Ovary (tissue), 9 donors: ENCODE results near the gene ITSN1. TPM values are rescaled to one million over a fixed set of nuclear protein-coding genes. Genes with fewer than 3 reads are reported as not detected.

Experiments used
- DNase-seq, 5 donors: peaks; one replicate each; pipeline ENCODE4 v3.0.0-alpha.2; 2019 to 2020
- H3K27ac ChIP-seq, 2 donors: fragments of 200-600 bp; one replicate each; pipeline versions ENCODE4 v1.5.1 to v1.8.0; 2019 to 2022
- H3K27me3 ChIP-seq: fragments of 200-600 bp; one replicate; pipeline ENCODE4 v1.8.0; 2022
- H3K36me3 ChIP-seq: fragments of 200-600 bp; sonication (generic); one replicate; pipeline ENCODE4 v1.5.1; 2019
- H3K4me1 ChIP-seq: one replicate; pipeline ENCODE4 v1.8.1; 2013; ENCODE audit warnings: mild to moderate bottlenecking, moderate library complexity; ENCODE audit not compliant: insufficient read depth
- H3K4me3 ChIP-seq: fragments of 200-600 bp; sonication (generic); one replicate; pipeline ENCODE4 v1.5.1; 2017
- H3K9me3 ChIP-seq, 2 donors: fragments of 200-600 bp in 1 of 2; sonication (generic) in 1 of 2; one replicate each; pipeline versions ENCODE4 v1.5.1 to v1.8.1; 2013 to 2019; ENCODE audit warnings: mild to moderate bottlenecking in 1 of 2, moderate library complexity in 1 of 2
- EP300 ChIP-seq: sonication (generic); formaldehyde crosslinking; IDR thresholded peaks from one replicate; pipeline ENCODE4 v1.6.1; 2017; ENCODE audit warnings: antibody characterized with exemption
- POLR2A ChIP-seq: fragments of 450-650 bp; IDR thresholded peaks from one replicate; pipeline ENCODE4 v1.6.1; 2017; ENCODE audit warnings: antibody characterized with exemption, mild to moderate bottlenecking, moderate library complexity
- WGBS, 3 donors: extraction: QIAGEN DNeasy Blood & Tissue Kit in 1 of 3; methylation state at CpG; one replicate each; pipeline versions ENCODE4 v1.1.5 to v1.1.7; 2013 to 2017; 5-methylcytosine and 5-hydroxymethylcytosine counted together
- intact Hi-C, 4 donors: fragments of 100-400 bp; cut with DNase I; formaldehyde crosslinking; loops; one replicate each; pipeline versions ENCODE4 v1.11.0 to v1.15.1; 2022 to 2023
- polyA plus RNA-seq, 2 donors: library from polyadenylated mRNA; stranded (reverse); fragments of 200-250 nt in 1 of 2; fragments of 350-450 nt in 1 of 2; fragmentation: Illumina TruSeq in 1 of 2; extraction: RNeasy Lipid Tissue Mini Kit (QIAGEN cat#74804) in 1 of 2; gene quantifications; one replicate each; pipeline ENCODE4 v1.2.3, GENCODE V29; 2013 to 2014
- total RNA-seq, 7 donors: library from RNA; depleted of rRNA in 2 of 7; stranded (reverse); fragments of >200 nt in 2 of 7; fragmentation: NEBNext Ultra II Directional in 3 of 7; extraction: Animal tissue kit (Norgen Biotek cat#: 25700) in 3 of 7; gene quantifications; one replicate each; pipeline versions ENCODE4 v1.1.0 to v1.2.4, GENCODE V29; 2016 to 2023
- TF ChIP-seq, protein P1 (sequence below), 3 donors: fragments of 450-650 bp in 2 of 3; fragments of 200-600 bp in 1 of 3; IDR thresholded peaks; one replicate each; pipeline versions ENCODE4 v1.5.1 to v1.8.0; 2016 to 2022; ENCODE audit warnings: antibody characterized with exemption in 3 of 3, mild to moderate bottlenecking in 1 of 3
- donor health status: DM: no; HTN: no; CAD: no; lungs with moderate emphysema.
- donor health status: DM: no; HTN: no; CAD: no.
- donor health status: Bipolar disorder and iron deficiency.
- donor health status: DM: yes; HTN: yes; CAD: no.
- donor health status: DM: no; HTN: no; CAD: no.
- donor health status: DM: yes; HTN: yes; CAD: no.

Gene ITSN1
- total and polyA plus RNA-seq, 9 donors = 22.6 to 61.3 (median 36.4) TPM

DNA sequence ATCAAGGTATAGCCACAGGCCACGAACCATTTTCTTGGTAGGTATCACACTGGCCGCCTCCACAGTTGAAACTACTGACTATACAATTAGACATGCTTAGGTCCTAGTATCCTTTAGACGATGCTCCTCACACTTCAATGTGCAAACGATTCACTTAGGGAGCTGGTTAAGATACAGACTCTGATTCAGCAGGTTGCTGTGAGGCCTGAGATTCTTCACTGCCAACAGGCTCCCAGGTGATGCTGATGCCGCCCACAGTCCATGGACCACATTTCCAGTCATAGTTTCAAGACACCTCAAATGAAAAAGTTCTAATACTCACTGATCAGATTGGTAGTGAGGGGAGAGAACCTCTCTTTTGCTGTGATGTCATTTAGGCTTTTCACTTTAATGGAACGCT, 266.5 kb downstream of the ITSN1 start:
- H3K9me3 ChIP-seq = no peaks in the 10 kb centered on the region
- TF ChIP-seq, protein P1, sequence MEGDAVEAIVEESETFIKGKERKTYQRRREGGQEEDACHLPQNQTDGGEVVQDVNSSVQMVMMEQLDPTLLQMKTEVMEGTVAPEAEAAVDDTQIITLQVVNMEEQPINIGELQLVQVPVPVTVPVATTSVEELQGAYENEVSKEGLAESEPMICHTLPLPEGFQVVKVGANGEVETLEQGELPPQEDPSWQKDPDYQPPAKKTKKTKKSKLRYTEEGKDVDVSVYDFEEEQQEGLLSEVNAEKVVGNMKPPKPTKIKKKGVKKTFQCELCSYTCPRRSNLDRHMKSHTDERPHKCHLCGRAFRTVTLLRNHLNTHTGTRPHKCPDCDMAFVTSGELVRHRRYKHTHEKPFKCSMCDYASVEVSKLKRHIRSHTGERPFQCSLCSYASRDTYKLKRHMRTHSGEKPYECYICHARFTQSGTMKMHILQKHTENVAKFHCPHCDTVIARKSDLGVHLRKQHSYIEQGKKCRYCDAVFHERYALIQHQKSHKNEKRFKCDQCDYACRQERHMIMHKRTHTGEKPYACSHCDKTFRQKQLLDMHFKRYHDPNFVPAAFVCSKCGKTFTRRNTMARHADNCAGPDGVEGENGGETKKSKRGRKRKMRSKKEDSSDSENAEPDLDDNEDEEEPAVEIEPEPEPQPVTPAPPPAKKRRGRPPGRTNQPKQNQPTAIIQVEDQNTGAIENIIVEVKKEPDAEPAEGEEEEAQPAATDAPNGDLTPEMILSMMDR (IDR thresholded peaks at IDR 0.05) = no peak
- no peak for TF ChIP-seq POLR2A
- no peak for TF ChIP-seq EP300
- H3K36me3 ChIP-seq = no peaks in the 10 kb centered on the region
- WGBS, 3 donors = 85 to 93% (median 90%) methylated on average over 6 of the region's 6 CpGs
- H3K27me3 ChIP-seq = no peaks in the 10 kb centered on the region
- H3K4me1 ChIP-seq = peaks cover 4% of the 10 kb centered on the region
- intact Hi-C loops = no loop called here
- no peak overlapping the region for H3K27ac ChIP-seq
- DNase-seq = no peak
- no peak overlapping the region for H3K4me3 ChIP-seq

DNA sequence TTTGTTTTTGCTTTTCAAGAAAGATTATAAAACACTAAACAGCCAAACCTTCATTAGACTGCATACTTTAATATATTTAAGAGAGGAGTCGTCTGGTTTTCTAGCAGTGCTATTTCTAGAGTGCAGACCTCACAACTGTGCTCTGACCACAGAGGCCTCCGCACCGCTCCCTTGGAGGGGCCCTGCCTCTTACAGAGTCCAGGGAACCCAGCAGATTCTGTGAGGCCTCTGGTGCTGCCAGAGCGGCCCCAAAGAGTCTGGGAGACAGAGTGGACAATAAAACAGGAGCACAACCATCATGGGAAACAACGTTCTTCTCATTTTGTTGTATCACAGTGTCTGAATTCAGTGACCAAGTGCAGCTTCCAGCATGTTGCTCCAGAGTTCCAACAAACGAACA, 267.5 kb downstream of the ITSN1 start:
- Histone ChIP-seq H3K36me3 (no peaks in the 10 kb centered on the region), H3K4me1 (peaks cover 2% of the 10 kb centered on the region), H3K4me3 (no peak overlapping the region), H3K27me3 (no peaks in the 10 kb centered on the region), H3K9me3 (no peaks in the 10 kb centered on the region), H3K27ac (no peak overlapping the region)
- no peak for DNase-seq
- intact Hi-C loops = loop anchor here in 1 of 4 donors (10.0 kb wide), 1 partner anchor 705 kb away; the partner anchor contains the start of gene RCAN1
- TF ChIP-seq, protein P1 (IDR thresholded peaks at IDR 0.05) = no peak
- no peak for TF ChIP-seq EP300
- TF ChIP-seq POLR2A = no peak
- 76 to 89% (median 88%) methylated on average over 6 of the region's 6 CpGs for WGBS, 3 donors

DNA sequence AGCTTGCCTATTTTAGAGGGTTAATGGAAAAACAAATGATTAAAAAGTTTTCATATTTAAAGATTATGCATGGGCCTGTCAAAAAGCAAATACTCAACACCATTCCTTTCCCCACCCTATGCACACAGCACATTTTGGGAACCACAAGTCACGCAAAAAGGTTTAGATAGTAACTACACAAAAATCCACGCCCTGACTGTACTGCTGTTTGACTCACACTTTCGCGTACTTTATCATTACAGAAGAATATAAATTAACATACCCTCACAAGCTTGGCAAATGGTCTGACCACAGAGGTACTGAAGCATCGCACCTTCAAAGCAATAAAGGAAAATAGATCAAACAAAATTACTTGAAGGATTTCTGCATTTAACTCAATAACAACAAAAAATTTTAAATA, 271.9 kb downstream of the ITSN1 start:
- 92 to 95% (median 95%) methylated on average over 5 of the region's 5 CpGs for WGBS, 3 donors
- DNase-seq = no peak
- intact Hi-C loops = loop anchor here in 1 of 4 donors (10.0 kb wide), 1 partner anchor 701 kb away; the partner anchor contains the start of gene RCAN1
- H3K27me3 ChIP-seq = no peaks in the 10 kb centered on the region
- no peaks in the 10 kb centered on the region for H3K36me3 ChIP-seq
- no peaks in the 10 kb centered on the region for H3K9me3 ChIP-seq
- H3K27ac ChIP-seq = no peak overlapping the region
- H3K4me3 ChIP-seq = no peak overlapping the region
- TF ChIP-seq, protein P1 (IDR thresholded peaks at IDR 0.05) = no peak
- TF ChIP-seq POLR2A (no peak), EP300 (no peak)
- peaks cover 5% of the 10 kb centered on the region for H3K4me1 ChIP-seq

DNA sequence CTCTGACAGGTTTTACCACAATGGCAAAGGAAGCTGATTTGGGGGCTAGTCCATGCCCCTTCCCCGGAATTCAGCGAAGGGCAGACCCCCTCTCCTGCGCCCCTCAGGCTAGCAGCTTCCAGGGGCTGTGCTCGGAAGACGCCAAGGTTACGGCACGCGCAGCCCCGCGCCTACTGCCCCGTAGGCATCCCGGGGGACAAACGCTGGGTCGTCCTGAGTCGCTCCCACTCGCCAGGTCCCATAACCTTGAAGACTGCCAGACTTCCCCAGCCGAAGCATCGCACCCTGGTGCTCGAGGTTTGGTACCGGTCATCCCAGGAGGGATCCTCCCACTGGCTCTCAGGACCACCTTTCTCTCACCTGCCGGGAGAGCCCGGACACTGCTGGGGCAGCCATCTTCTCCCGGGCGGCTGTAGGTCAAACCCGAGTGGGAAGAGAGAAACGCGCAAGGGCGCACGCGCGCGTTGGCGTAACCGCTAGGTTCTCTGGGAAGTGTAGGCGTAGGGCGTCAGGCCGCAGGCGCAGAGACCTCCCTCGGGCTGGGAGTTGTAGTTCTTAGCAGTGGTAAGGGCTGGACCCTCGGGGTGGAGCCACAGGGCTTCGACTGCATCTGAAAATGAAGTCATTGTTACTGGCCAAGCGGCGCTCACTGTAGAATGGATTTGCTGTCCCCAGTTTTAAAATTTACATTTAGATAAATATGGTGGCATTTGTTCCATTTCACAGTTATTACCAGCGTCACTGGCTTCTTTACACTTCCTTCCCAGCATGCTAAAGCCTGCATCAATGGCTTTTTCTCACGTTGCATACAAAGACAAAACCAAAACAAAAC, 273.3 kb downstream of the ITSN1 start, which contains the start of gene ATP5PO:
Gene ATP5PO, minus strand, starts transcription at position 437 of the 832 bp plus-strand sequence. Its CDS starts 41 bp downstream, at position 396.
- Histone ChIP-seq H3K4me3 (peak within 1 kb of the TSS; percentile 92), H3K36me3 (no peaks in the 10 kb centered on the region), H3K4me1 (peaks cover 5% of the 10 kb centered on the region), H3K27me3 (no peaks in the 10 kb centered on the region), H3K27ac (peak within 1 kb of the TSS; percentile 44 to 60), H3K9me3 (no peaks in the 10 kb centered on the region)
- 0 to 1% (median 1%) methylated on average over 45 of the region's 45 CpGs for WGBS, 3 donors
- TF ChIP-seq, protein P1 (IDR thresholded peaks at IDR 0.05) = peak in 1 of 3 donors; percentile 8
- TF ChIP-seq EP300 = no peak
- peak; percentile 61 for TF ChIP-seq POLR2A
- peak; percentile 96 to 98 (median 96) for DNase-seq
- intact Hi-C loops = loop anchor here in 1 of 4 donors (10.0 kb wide), 1 partner anchor 699 kb away; the partner anchor contains the start of gene RCAN1
